C4-2B (cell line): ENCODE measurements around the gene RNF130.

Source experiments
- H3K27ac ChIP-seq: fragments of 450-650 bp; 2 replicates; pipeline ENCODE4 v1.5.1; 2017
- CTCF ChIP-seq: fragments of 450-650 bp; conservative IDR thresholded peaks from 2 replicates; pipeline ENCODE4 v1.5.1; 2017; ENCODE audit warnings: mild to moderate bottlenecking
- ZFX ChIP-seq: fragments of 450-650 bp; IDR thresholded peaks from 2 replicates; pipeline ENCODE4 v1.6.1; 2017

Gene RNF130

GRCh38 chr5:180081481-180081880, 9.9 kb upstream of the RNF130 start:
- H3K27ac ChIP-seq, result peak overlapping the region; percentile 13; the same call in 1 of the 2 replicates
- TF ChIP-seq ZFX (no peak), CTCF (no peak)

GRCh38 chr5:180080486-180081280, 9.1 kb upstream of the RNF130 start:
- H3K27ac ChIP-seq, result peak overlapping the region; percentile 12; the same call in 1 of the 2 replicates
- no peak for TF ChIP-seq CTCF
- no peak for TF ChIP-seq ZFX

GRCh38 chr5:180079702-180080466, 8.3 kb upstream of the RNF130 start:
- H3K27ac ChIP-seq, result no peak overlapping the region
- no peak for TF ChIP-seq ZFX
- TF ChIP-seq CTCF, result no peak

GRCh38 chr5:180078348-180078747, 6.8 kb upstream of the RNF130 start:
- TF ChIP-seq CTCF (no peak), ZFX (no peak)
- H3K27ac ChIP-seq, result no peak overlapping the region

GRCh38 chr5:180077594-180078284, 6.2 kb upstream of the RNF130 start:
- no peak for TF ChIP-seq ZFX
- TF ChIP-seq CTCF, result no peak
- no peak overlapping the region for H3K27ac ChIP-seq

GRCh38 chr5:180075703-180076102, 4.1 kb upstream of the RNF130 start:
- no peak for TF ChIP-seq CTCF
- no peak for TF ChIP-seq ZFX
- no peak overlapping the region for H3K27ac ChIP-seq
